BLaER1 treated with 17β-estradiol and CSF1 and Interleukin-3, amounts not matched to agents 10 nM and 100 nM (cell line): ENCODE data around the gene EEFSEC.

Source experiments
- H3K27ac ChIP-seq, 11 experiments: shearing (Covaris generic); formaldehyde crosslinking; 2 replicates each; pipeline ENCODE4 v1.8.1; 2022
- H3K27me3 ChIP-seq, 11 experiments: shearing (Covaris generic); formaldehyde crosslinking; 2 replicates each; pipeline ENCODE4 v1.8.1; 2022
- H3K36me3 ChIP-seq, 11 experiments: shearing (Covaris generic); formaldehyde crosslinking; 2 replicates each; pipeline ENCODE4 v1.8.1; 2022
- H3K4me1 ChIP-seq, 10 experiments: shearing (Covaris generic); formaldehyde crosslinking; 2 replicates each; pipeline ENCODE4 v1.8.1; 2022
- H3K4me2 ChIP-seq, 11 experiments: shearing (Covaris generic); formaldehyde crosslinking; 2 replicates each; pipeline ENCODE4 v1.8.1; 2022
- H3K4me3 ChIP-seq, 10 experiments: shearing (Covaris generic); formaldehyde crosslinking; 2 replicates each; pipeline ENCODE4 v1.8.1; 2022
- H3K9ac ChIP-seq, 11 experiments: shearing (Covaris generic); formaldehyde crosslinking; 2 replicates each; pipeline ENCODE4 v1.8.1; 2022
- H3K9me3 ChIP-seq, 11 experiments: shearing (Covaris generic); formaldehyde crosslinking; replicated peaks in 1 of 11; 2 replicates each; pipeline ENCODE4 v1.8.1; 2022
- H4K20me1 ChIP-seq, 11 experiments: shearing (Covaris generic); formaldehyde crosslinking; 2 replicates each; pipeline ENCODE4 v1.8.1; 2022
- Cebpa-rat ChIP-seq, 11 experiments: shearing (Covaris generic); IDR thresholded peaks; 2 replicates each; pipeline ENCODE4 v1.8.1; 2022

The EEFSEC gene

DNA sequence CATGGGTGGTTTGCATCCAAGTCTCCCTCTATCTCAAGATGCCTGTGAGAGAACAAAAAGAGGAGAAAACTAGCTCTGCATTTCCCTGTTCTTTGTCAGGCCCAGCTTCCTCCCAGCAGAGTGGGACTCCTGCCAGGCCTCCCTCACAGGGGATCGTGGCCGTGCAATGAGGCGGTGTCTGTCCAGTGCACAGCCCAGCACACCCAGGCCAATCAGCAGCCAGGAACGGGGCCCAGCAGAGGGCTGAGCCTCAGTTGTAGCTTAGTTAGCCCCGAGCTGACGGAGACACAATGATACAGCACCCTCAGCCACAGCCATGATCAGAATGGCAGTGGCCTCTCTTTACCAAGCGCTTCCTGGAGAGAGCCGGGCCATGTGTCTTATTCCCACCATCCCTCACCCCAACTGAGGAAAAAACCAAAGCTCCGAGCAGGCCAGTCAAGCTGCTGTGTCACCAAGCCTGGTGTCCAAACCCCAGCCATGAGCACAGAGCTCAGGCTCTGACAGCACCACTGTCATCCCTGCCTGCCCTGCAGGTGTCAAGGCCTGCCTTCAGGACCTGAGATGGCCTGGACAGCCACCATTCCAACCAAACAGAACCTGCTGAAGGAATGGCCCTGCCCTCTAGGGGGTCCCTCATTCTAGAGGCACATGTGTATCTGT, 242.3 kb downstream of the EEFSEC start:
- no peak overlapping the region for H3K9ac ChIP-seq

DNA sequence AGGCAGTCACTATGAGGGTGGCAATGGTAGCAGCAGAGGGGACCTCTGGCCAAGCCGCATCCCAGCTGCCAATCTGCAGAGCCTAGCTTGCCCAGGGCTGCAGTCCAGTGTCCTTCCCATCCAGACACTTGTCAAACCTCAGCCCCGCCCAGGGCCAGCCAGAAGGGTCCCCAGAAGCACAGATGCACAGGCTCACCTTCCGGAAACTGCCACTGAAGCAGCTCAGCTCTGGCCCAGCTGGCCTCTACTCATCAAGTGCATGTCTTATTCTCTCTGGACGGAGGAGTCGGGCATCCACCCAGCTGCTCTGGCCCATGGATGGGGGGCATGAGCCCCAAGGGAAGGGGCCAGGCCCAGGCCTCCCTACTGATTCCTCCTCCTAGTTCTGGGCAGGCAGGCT, 244.2 kb downstream of the EEFSEC start:
- no peak overlapping the region for H3K9ac ChIP-seq
- no peaks in the 10 kb centered on the region for H3K9me3 ChIP-seq
- H3K27ac ChIP-seq, result no peak overlapping the region
- H3K4me1 ChIP-seq, result peaks cover 0 to 20% (median 12%) of the 10 kb centered on the region in 10 experiments; a peak in 15 of 20 replicates
- peaks cover 0 to 70% (median 18%) of the 10 kb centered on the region in 11 experiments; a peak in 12 of 22 replicates for H4K20me1 ChIP-seq
- H3K4me3 ChIP-seq, result no peak overlapping the region
- no peak overlapping the region for H3K4me2 ChIP-seq
- no peaks in the 10 kb centered on the region for H3K27me3 ChIP-seq
- peaks cover 0 to 4% (median 0%) of the 10 kb centered on the region in 11 experiments; a peak in 1 of 22 replicates for H3K36me3 ChIP-seq
- TF ChIP-seq Cebpa-rat (IDR thresholded peaks at IDR 0.05), result no peak

More for the DNA sequence above, 242.3 kb downstream of the EEFSEC start:
- no peak for TF ChIP-seq Cebpa-rat (IDR thresholded peaks at IDR 0.05)
- H3K27ac ChIP-seq, result no peak overlapping the region
- peaks cover 0 to 20% (median 12%) of the 10 kb centered on the region in 10 experiments; a peak in 15 of 20 replicates for H3K4me1 ChIP-seq
- H3K9me3 ChIP-seq, result no peaks in the 10 kb centered on the region
- no peak overlapping the region for H3K4me3 ChIP-seq
- no peaks in the 10 kb centered on the region for H3K27me3 ChIP-seq
- peak overlapping the region in 4 of 11 experiments; percentile 8 to 45 (median 18); a peak in 4 of 22 replicates for H3K4me2 ChIP-seq
- peaks cover 0 to 4% (median 0%) of the 10 kb centered on the region in 11 experiments; a peak in 1 of 22 replicates for H3K36me3 ChIP-seq
- H4K20me1 ChIP-seq, result peaks cover 0 to 80% (median 24%) of the 10 kb centered on the region in 11 experiments; a peak in 11 of 22 replicates

DNA sequence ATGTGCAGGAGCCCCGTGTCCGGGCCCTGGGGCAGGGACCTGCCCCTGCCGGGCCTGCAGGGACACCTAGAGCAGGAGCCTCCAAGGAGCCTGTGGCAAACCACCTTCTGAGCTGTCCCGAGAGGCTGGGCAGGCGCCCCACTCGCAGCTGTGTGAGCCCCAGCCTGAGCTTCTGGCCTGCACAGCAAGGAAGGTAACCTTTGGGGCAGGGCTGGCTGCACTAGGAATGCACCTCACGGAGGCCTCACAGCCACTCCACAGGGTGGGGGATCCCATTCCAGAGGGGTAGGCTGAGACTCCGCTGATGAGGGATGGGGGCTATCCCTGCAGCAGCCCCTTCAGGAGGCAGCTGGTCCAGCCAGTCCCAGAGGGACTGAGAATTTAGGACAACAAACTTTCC, 245.3 kb downstream of the EEFSEC start:
- Histone ChIP-seq H3K27ac (no peak overlapping the region), H3K4me2 (peak overlapping the region in 4 of 11 experiments; percentile 21 to 47 (median 28); a peak in 6 of 22 replicates), H3K4me3 (no peak overlapping the region), H3K4me1 (peaks cover 0 to 20% (median 13%) of the 10 kb centered on the region in 10 experiments; a peak in 15 of 20 replicates), H3K27me3 (no peaks in the 10 kb centered on the region), H4K20me1 (peaks cover 0 to 71% (median 24%) of the 10 kb centered on the region in 11 experiments; a peak in 14 of 22 replicates), H3K36me3 (peaks cover 0 to 4% (median 0%) of the 10 kb centered on the region in 11 experiments; a peak in 1 of 22 replicates), H3K9me3 (no peaks in the 10 kb centered on the region), H3K9ac (peak overlapping the region in 1 of 11 experiments; percentile 2; a peak in 1 of 22 replicates)
- no peak for TF ChIP-seq Cebpa-rat (IDR thresholded peaks at IDR 0.05)

DNA sequence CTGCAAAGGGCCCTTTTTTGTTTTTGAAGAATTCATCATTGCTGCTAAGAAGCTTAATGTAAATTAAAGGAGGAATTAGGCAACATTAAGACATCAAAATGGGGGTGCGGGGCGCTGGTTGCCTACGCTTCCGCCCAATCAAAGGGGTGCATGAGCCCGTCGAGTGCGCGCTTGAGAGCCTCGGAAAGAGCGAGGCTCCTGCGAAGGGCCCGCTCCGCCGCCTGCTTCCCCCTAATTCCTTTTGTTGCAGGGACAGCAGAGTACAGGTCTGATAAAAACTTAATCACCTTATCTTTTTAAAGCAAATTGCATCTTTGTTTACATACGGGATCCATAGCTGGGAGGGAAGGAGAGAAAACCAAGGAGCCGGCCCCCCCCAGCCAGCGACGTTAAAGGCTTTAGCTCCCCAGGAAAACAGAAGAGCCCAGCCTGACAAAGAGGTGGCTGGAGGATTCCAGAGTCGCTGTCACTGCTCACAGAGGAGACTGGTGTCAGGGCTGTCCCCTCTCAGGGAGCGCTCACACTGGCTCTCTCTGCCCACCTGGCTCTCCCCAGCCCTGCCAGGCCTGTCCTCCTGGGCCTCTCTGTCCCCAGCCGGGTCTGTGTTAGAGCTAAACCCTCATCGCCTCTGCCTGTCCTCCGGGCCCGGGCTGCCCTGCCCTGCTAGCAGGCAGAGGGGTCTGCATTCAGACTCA, 246.1 kb downstream of the EEFSEC start:
- Histone ChIP-seq H3K36me3 (peaks cover 0 to 4% (median 0%) of the 10 kb centered on the region in 11 experiments; a peak in 1 of 22 replicates), H3K27me3 (no peaks in the 10 kb centered on the region), H3K4me3 (no peak overlapping the region), H3K4me2 (no peak overlapping the region), H3K9ac (no peak overlapping the region), H3K4me1 (peaks cover 5 to 28% (median 19%) of the 10 kb centered on the region in 10 experiments; a peak in 19 of 20 replicates), H3K27ac (no peak overlapping the region), H3K9me3 (no peaks in the 10 kb centered on the region), H4K20me1 (peaks cover 0 to 78% (median 31%) of the 10 kb centered on the region in 11 experiments; a peak in 15 of 22 replicates)
- no peak for TF ChIP-seq Cebpa-rat (IDR thresholded peaks at IDR 0.05)

DNA sequence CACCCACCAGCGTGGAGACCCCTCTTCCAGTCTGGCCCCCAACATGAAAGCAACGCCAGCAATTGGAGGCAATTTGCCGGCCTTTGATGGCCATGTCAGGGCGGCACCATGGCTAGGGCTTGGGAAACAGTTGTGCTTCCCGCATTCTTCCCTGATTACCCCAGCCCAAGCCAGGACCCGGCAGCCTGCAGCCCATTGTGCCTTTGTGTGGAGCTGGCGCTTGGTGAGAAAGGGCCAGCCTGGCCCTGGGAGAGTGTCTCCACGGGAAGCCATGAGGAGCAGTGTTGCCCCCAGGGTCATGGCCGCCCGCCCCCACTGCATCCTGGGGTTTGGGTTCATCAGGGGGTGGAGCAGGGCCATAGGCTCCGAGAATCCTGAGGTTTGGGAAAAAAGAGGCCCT, 247.4 kb downstream of the EEFSEC start:
- peaks cover 0 to 74% (median 31%) of the 10 kb centered on the region in 11 experiments; a peak in 16 of 22 replicates for H4K20me1 ChIP-seq
- no peaks in the 10 kb centered on the region for H3K9me3 ChIP-seq
- no peak overlapping the region for H3K27ac ChIP-seq
- H3K4me1 ChIP-seq, result peaks cover 5 to 30% (median 23%) of the 10 kb centered on the region in 10 experiments; a peak in 19 of 20 replicates
- H3K27me3 ChIP-seq, result no peaks in the 10 kb centered on the region
- no peak for TF ChIP-seq Cebpa-rat (IDR thresholded peaks at IDR 0.05)
- no peak overlapping the region for H3K4me2 ChIP-seq
- peaks cover 0 to 3% (median 0%) of the 10 kb centered on the region in 11 experiments; a peak in 1 of 22 replicates for H3K36me3 ChIP-seq
- H3K4me3 ChIP-seq, result no peak overlapping the region
- H3K9ac ChIP-seq, result no peak overlapping the region

DNA sequence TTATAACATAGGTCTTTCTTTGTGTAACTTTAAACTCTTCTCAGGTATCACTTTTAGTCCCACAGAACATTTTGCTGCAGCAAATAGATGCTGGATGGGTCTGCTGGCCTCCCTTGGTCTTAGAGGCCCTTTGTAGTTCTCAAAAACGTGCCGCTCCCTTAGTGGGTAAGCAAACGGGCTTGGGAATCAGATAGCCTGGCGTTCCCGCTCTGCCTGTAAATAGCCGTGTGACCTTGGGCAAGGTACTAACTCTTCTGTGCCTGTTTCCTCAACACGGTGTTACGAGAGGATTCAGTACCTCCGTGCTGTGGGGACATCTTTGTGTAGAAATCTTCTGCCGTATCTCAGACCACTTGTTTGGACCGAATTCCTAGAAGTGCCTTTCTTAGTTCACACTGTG, 249.0 kb downstream of the EEFSEC start:
- TF ChIP-seq Cebpa-rat (IDR thresholded peaks at IDR 0.05), result no peak
- no peaks in the 10 kb centered on the region for H3K36me3 ChIP-seq
- H3K4me2 ChIP-seq, result no peak overlapping the region

DNA sequence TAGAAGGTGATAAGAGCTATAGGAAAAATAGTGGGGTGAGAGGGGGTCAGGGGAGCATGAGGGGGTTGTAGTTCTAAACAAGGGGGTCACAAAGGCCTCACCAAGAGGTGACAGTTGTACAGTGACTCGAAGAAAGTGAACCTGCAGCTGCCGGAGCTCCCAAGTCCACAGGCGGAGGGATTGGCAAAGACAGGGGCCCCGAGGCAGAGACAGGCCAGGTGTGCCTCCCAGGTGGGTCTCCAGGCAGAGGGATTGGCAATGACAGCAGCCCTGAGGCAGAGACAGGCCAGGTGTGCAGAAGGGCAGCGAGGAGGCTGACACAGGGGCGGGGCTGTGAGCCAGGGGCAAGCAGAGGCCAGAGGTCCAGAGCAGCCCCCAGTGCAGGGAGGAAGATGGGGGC, 249.7 kb downstream of the EEFSEC start:
- H3K36me3 ChIP-seq, result no peaks in the 10 kb centered on the region
- no peak overlapping the region for H3K4me2 ChIP-seq
- no peaks in the 10 kb centered on the region for H3K9me3 ChIP-seq
- H3K27me3 ChIP-seq, result no peaks in the 10 kb centered on the region
- no peak overlapping the region for H3K9ac ChIP-seq
- H4K20me1 ChIP-seq, result peaks cover 0 to 73% (median 30%) of the 10 kb centered on the region in 11 experiments; a peak in 16 of 22 replicates
- H3K27ac ChIP-seq, result no peak overlapping the region
- peaks cover 5 to 39% (median 33%) of the 10 kb centered on the region in 10 experiments; a peak in 19 of 20 replicates for H3K4me1 ChIP-seq
- H3K4me3 ChIP-seq, result no peak overlapping the region
- TF ChIP-seq Cebpa-rat (IDR thresholded peaks at IDR 0.05), result no peak

More for the DNA sequence above, 249.0 kb downstream of the EEFSEC start:
- Histone ChIP-seq H3K4me3 (no peak overlapping the region), H3K9ac (no peak overlapping the region), H3K9me3 (no peaks in the 10 kb centered on the region), H3K27ac (no peak overlapping the region), H3K27me3 (no peaks in the 10 kb centered on the region), H4K20me1 (peaks cover 0 to 73% (median 34%) of the 10 kb centered on the region in 11 experiments; a peak in 16 of 22 replicates), H3K4me1 (peaks cover 5 to 34% (median 28%) of the 10 kb centered on the region in 10 experiments; a peak in 19 of 20 replicates)

DNA sequence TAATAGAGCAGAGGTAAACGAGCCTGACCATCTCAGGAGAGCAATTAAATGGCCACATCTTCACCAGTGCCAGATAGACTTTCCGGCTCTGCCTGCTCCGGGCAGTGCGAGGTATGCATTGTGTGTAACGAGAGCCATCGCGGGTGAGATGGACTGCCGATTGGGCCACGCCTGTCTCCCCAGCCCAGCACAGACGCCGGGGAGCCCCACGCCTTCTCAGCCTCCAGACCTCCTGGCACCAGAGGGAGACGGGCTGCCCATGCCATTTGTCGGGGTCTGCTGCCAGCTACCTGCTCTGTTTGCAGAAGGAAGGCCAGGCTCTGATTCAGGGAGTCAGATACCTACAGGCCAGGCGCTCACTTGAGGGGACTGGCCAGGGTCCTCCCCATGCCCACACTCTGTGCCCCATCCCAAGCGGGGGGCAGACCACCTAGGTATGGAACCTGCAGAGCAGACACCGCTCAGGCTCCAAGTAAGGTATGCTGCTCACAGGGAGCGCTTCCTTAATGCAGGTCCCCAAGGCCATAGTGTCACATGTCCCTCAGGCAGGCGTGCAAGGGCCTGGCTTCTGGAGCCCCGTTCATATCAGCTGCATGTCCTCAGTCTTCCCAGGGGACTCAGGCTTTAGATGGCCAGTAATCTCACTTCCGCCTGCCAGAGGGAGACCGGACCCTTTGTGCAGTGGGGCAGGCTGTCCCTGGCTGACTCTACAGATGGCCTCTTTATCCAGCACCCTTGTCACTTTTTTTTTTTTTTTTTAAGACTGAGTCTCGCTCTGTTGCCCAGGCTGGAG, 251.2 kb downstream of the EEFSEC start:
- TF ChIP-seq Cebpa-rat (IDR thresholded peaks at IDR 0.05), result no peak
- no peaks in the 10 kb centered on the region for H3K36me3 ChIP-seq
- H3K27ac ChIP-seq, result no peak overlapping the region
- no peak overlapping the region for H3K4me3 ChIP-seq
- H3K4me1 ChIP-seq, result peaks cover 13 to 51% (median 43%) of the 10 kb centered on the region in 10 experiments
- no peaks in the 10 kb centered on the region for H3K27me3 ChIP-seq
- H3K9me3 ChIP-seq, result no peaks in the 10 kb centered on the region
- peak overlapping the region; percentile 0 to 73 (median 51); a peak in 20 of 22 replicates for H3K4me2 ChIP-seq
- H4K20me1 ChIP-seq, result peaks cover 0 to 77% (median 36%) of the 10 kb centered on the region in 11 experiments; a peak in 16 of 22 replicates
- no peak overlapping the region for H3K9ac ChIP-seq
